ENCODE data around the gene OPRM1.
"Not testable (repeated sequence)": the region's sequence is repeated elsewhere in the genome, so short reads cannot be mapped to it uniquely, and the experiment has no call there.

Gene OPRM1

DNA sequence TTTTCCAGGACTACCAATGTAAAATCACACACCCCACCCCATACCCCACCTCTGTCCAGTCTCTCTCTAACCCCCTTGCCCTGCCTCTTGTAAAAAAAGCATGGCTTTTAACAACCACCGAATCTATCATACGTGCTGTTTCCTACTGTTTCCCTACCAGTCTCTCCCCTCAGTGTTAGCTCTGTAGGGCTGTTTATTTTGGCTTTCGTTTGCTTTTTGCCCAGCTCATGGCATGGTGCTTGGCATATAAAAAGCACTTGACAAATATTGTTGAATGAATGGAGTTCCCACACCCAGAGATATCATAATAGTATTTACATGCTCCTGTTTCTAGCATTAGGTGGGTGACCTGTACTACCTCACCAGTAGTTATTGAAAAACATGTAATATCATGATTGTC is 148.2 kb downstream of the OPRM1 start:
- peaks cover 3% of the 10 kb centered on the region for H3K4me1 Mint-ChIP-seq
- no peak overlapping the region for H3K4me3 Mint-ChIP-seq
- CTCF ChIA-PET: no interaction called here
- peaks cover 2% of the 10 kb centered on the region for H3K9me3 Mint-ChIP-seq
- H3K27ac Mint-ChIP-seq: no peak overlapping the region
- H3K36me3 Mint-ChIP-seq: peaks cover 41% of the 10 kb centered on the region
- DNase-seq: no peak
- no peaks in the 10 kb centered on the region for H3K27me3 Mint-ChIP-seq

DNA sequence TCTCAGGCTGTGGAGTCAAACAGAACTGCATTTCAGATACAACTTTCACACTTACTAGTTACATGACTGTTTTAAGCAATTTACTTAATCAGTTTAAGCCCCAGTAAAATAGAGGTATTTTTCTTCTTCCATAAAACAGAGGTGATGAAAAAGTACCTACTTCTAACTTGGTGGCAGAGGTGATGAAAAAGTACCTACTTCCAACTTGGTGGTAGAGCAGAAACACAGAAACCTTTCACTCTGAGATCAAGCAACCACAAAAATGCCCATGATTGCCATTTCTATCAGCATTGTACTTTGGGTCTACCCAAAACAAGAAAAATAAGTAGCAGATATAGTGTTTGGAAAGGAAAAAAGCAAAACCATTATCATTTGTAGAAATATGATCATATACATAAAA is 148.7 kb downstream of the OPRM1 start:
- Mint-ChIP-seq H3K27me3 (no peaks in the 10 kb centered on the region), H3K9me3 (peaks cover 5% of the 10 kb centered on the region), H3K4me1 (peaks cover 3% of the 10 kb centered on the region), H3K36me3 (peaks cover 42% of the 10 kb centered on the region), H3K4me3 (no peak overlapping the region), H3K27ac (no peak overlapping the region)
- DNase-seq: no peak
- CTCF ChIA-PET: no interaction called here

DNA sequence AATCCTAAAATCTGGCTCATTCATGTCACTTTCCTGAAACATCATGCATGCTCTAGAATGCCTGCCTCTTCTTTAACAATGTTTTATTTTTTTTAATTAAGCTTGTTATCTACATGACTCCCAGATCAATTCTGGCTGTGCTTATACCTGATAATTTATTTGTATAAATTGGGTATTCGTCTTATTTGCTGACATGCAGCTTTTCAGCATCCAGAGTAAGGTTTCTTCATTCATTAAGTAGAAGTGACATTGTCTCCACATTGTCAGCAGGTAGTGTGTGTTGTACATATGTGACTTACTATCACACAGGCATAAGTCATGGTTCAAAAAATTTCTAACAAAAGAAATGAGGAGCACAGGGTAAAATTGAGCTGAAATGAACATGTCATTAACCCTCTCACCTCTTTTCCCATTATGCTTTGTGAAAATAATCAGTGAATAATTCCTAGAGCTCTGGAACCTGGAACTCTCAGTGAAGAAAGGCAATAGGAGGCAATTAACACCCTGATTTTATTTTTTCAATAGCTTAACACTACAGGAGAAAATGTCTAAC is 157.4 kb downstream of the OPRM1 start:
- CTCF ChIA-PET: interaction anchor here (1.1 to 1.3 kb wide), 2 partner anchors 43 to 80 kb away, joined by 3 read pairs; no protein-coding TSS in a partner anchor
- peaks cover 7% of the 10 kb centered on the region for H3K9me3 Mint-ChIP-seq
- no peak overlapping the region for H3K4me3 Mint-ChIP-seq
- H3K36me3 Mint-ChIP-seq: peaks cover 45% of the 10 kb centered on the region
- DNase-seq: no peak
- no peak overlapping the region for H3K27ac Mint-ChIP-seq
- H3K27me3 Mint-ChIP-seq: no peaks in the 10 kb centered on the region
- peaks cover 17% of the 10 kb centered on the region for H3K4me1 Mint-ChIP-seq

DNA sequence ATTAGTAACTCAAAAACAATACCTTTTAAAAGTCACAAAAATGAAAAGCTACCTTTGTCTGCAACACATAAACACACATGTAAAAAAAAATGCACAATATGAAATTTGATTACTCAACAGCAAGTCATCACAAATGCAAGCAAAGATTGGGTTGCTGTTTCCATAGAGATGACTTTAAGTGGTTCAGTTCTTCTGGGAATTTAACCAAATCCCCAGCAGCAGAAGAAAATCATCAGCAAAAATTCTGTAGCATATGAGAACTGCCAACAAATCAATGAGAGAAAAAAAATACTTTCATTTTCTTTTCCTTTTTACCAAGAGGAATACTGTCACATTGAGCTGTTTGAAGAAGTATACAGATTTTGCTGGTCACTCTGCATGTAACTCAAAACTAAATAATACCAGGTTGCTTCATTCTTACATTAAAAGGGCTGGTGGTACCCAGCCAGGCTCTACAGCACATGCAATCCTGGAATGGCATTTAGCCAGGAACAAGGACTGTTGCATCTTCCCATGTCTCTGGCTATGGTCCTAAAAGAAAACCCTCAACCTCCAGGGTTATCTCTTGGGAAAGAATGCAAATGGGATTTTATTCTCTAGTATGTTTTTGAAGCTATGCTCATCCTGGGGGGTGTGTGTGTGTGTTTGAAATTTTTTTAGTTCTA is 158.3 kb downstream of the OPRM1 start:
- CTCF ChIA-PET: interaction anchor here (0.6 to 1.3 kb wide), 3 partner anchors 44 to 80 kb away, joined by 3 read pairs; no protein-coding TSS in a partner anchor
- Mint-ChIP-seq H3K4me3 (no peak overlapping the region), H3K27me3 (no peaks in the 10 kb centered on the region), H3K9me3 (peaks cover 6% of the 10 kb centered on the region), H3K4me1 (peaks cover 17% of the 10 kb centered on the region), H3K36me3 (peaks cover 53% of the 10 kb centered on the region), H3K27ac (peak overlapping the region; percentile 66)
- no peak for DNase-seq

DNA sequence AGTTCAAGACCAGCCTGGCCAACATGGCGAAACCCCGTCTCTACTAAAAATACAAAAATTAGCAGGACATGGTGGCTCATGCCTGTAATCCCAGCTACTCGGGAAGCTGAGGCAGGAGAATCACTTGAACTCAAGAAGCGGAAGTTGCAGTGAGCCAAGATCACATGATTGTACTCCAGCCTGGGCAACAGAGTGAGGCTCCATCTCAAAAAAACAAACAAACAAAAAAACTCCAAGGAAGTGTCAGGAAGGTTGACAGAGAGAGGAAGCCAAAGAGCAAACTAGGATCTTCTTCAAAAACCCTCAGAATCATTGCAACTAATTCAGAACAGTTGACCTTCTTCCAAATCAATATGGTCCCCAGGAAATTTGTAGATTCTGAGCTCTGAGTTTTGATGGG is 162.6 kb downstream of the OPRM1 start:
- not testable (repeated sequence) for H3K9me3 Mint-ChIP-seq, H3K4me3 Mint-ChIP-seq, DNase-seq, H3K27me3 Mint-ChIP-seq, H3K27ac Mint-ChIP-seq
- peaks cover 14% of the 10 kb centered on the region for H3K4me1 Mint-ChIP-seq
- H3K36me3 Mint-ChIP-seq: peaks cover 65% of the 10 kb centered on the region
- CTCF ChIA-PET: interaction anchor here (0.8 kb wide), 1 partner anchor 12 kb away, joined by 3 read pairs; no protein-coding TSS in a partner anchor

DNA sequence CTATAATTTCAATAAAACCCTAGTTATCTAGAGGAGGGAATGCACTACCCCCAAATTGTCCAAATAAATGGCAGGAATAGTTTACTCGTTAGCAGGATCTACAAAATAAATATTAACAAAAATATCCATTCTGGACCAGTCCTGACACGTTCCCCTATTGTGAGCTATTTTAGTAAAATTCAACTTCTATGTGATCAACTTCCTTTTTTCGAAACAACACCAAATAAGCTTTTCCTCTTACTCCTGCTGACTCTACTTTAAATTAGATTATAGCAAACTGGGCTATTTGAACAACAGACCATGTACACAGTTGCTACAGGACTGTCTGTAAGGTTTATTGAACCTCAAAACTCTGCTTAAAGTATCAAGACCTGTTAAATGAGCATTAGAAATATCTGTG is 163.3 kb downstream of the OPRM1 start:
- no peak overlapping the region for H3K4me3 Mint-ChIP-seq
- H3K4me1 Mint-ChIP-seq: peaks cover 9% of the 10 kb centered on the region
- H3K27ac Mint-ChIP-seq: no peak overlapping the region
- DNase-seq: no peak
- H3K36me3 Mint-ChIP-seq: peaks cover 70% of the 10 kb centered on the region
- CTCF ChIA-PET: interaction anchor here (0.8 kb wide), 1 partner anchor 11 kb away, joined by 3 read pairs; no protein-coding TSS in a partner anchor
- no peaks in the 10 kb centered on the region for H3K27me3 Mint-ChIP-seq
- H3K9me3 Mint-ChIP-seq: no peaks in the 10 kb centered on the region

DNA sequence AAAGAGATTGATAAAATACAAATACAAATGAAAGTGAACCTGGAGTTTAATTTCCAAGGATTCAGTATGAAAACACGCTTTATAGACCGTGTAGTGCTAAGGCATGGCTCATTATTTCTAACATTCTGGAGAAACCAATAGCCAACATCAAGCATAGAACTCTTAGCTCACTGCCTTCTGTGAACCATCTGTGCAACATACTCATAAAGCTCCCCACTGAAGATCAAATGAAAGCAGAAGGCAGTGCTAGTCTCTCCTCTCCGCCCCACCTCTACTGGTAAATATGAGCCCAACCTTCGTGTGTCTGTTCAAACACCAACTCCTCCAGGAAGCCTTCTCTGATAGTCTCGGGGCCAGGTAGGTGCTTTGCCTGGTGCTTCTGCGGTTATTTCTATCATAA is 163.9 kb downstream of the OPRM1 start:
- CTCF ChIA-PET: no interaction called here
- Mint-ChIP-seq H3K4me1 (peaks cover 3% of the 10 kb centered on the region), H3K36me3 (peaks cover 75% of the 10 kb centered on the region), H3K4me3 (no peak overlapping the region), H3K27me3 (no peaks in the 10 kb centered on the region), H3K27ac (no peak overlapping the region), H3K9me3 (no peaks in the 10 kb centered on the region)
- DNase-seq: no peak

DNA sequence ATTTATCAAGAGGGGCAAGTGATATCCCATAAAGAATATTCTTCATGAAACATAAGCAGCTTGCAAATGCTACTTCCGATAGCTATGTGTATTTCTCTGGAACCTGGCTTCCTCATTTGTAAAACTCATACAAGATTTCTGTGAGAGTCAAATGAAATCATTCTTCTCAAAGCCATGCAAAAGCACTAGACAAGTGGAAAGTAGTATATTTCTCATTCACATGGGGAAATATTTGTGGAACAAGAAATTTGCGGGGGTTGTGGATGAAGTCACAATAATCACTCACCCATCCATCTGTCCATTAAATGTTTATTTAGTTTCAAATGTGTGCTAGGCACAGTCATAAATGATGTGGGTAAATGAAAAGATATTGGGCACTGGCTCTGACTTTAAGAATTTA is 167.1 kb downstream of the OPRM1 start:
- Mint-ChIP-seq H3K36me3 (peaks cover 71% of the 10 kb centered on the region), H3K27ac (no peak overlapping the region), H3K4me3 (no peak overlapping the region), H3K27me3 (no peaks in the 10 kb centered on the region), H3K4me1 (no peaks in the 10 kb centered on the region), H3K9me3 (no peaks in the 10 kb centered on the region)
- no peak for DNase-seq
- CTCF ChIA-PET: no interaction called here

DNA sequence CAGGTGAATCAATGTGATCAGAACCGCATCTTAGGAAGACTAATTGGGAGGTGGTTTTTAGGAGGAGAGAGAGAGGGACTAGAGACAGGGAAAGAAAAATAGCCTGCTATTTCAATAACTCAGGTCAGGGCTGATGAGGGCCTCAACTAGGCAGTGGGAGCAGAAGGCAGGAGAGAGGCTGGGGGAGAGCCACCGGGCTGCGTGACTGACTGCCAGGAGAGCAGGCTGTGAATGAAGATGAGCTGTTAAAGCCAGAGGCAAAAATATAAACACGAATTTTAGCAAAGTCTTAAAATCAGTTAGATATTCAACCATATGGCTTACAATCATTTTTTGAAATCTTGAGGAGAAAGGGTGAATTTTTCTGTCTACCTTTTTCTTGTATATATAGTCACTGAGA is 168.0 kb downstream of the OPRM1 start:
- Mint-ChIP-seq H3K4me1 (no peaks in the 10 kb centered on the region), H3K4me3 (no peak overlapping the region), H3K9me3 (no peaks in the 10 kb centered on the region), H3K27me3 (no peaks in the 10 kb centered on the region), H3K27ac (no peak overlapping the region), H3K36me3 (peaks cover 69% of the 10 kb centered on the region)
- no peak for DNase-seq
- CTCF ChIA-PET: interaction anchor here (2.8 kb wide), 1 partner anchor 71 kb away, joined by 8 read pairs; no protein-coding TSS in a partner anchor

DNA sequence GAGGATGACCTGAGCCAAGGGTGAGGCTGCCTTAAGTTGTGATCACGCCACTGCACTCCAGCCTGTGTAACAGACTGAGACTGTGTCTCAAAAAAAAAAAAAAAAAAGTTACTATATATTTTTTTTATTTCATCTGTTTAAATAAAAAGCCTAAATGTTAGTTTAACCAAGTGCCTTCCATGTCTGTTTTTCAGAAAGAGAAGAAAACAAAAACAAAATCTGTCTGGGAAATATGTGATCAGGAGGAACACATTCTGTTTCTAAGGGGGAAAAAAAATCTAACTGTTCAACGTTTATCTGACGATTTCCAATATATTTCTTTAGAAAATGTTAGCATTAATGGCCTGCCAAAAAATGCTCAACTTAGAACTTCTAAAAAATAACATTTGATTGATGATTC is 170.5 kb downstream of the OPRM1 start:
- Mint-ChIP-seq H3K9me3 (no peaks in the 10 kb centered on the region), H3K27ac (no peak overlapping the region), H3K27me3 (no peaks in the 10 kb centered on the region), H3K4me1 (no peaks in the 10 kb centered on the region), H3K36me3 (peaks cover 65% of the 10 kb centered on the region), H3K4me3 (no peak overlapping the region)
- CTCF ChIA-PET: interaction anchor here (2.8 kb wide), 1 partner anchor 68 kb away, joined by 8 read pairs; no protein-coding TSS in a partner anchor
- no peak for DNase-seq

DNA sequence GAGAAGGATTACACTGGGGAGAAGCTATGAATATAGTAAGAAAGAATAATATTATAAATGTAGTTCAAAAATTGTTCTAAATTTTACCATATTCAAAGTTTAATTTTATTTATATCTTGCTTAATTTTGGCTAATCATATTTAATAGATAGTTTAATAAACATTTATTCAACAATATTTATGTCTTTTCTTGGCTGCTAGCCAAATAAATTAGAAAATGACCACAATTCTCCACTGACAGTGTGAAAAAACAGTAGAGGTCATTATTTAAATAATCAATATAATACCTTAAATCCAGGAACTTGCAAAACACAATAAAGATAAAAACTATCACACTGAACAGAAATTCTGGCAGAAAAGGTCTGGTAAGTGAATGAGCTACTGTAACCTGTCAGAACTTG is 171.6 kb downstream of the OPRM1 start:
- H3K4me1 Mint-ChIP-seq: no peaks in the 10 kb centered on the region
- DNase-seq: no peak
- peaks cover 59% of the 10 kb centered on the region for H3K36me3 Mint-ChIP-seq
- no peak overlapping the region for H3K27ac Mint-ChIP-seq
- H3K4me3 Mint-ChIP-seq: no peak overlapping the region
- H3K27me3 Mint-ChIP-seq: no peaks in the 10 kb centered on the region
- CTCF ChIA-PET: no interaction called here
- H3K9me3 Mint-ChIP-seq: no peaks in the 10 kb centered on the region

DNA sequence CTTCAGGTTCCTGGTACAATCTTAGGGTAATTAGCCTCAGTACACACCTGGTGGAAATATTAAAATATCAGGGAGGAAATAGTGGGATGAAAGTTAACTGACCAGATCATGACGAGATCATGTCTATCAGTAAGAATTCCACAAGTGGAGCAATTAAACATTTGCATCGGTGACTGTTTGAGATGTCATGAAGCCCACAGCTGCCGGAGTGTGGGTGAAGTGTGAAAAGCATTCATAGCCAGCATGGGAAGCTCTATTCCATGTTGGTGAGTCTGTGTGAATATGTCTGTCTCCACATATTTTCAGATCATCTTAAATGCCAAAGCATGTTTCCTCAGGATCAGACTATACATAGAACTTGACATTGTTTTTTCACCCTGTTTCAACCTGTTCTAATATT is 174.7 kb downstream of the OPRM1 start:
- H3K4me3 Mint-ChIP-seq: no peak overlapping the region
- no peak for DNase-seq
- peaks cover 49% of the 10 kb centered on the region for H3K36me3 Mint-ChIP-seq
- no peaks in the 10 kb centered on the region for H3K9me3 Mint-ChIP-seq
- H3K27me3 Mint-ChIP-seq: no peaks in the 10 kb centered on the region
- H3K4me1 Mint-ChIP-seq: peaks cover 12% of the 10 kb centered on the region
- H3K27ac Mint-ChIP-seq: no peak overlapping the region
- CTCF ChIA-PET: interaction anchor here (0.6 to 1.0 kb wide), 2 partner anchors 9 to 12 kb away, joined by 3 to 4 read pairs; no protein-coding TSS in a partner anchor

DNA sequence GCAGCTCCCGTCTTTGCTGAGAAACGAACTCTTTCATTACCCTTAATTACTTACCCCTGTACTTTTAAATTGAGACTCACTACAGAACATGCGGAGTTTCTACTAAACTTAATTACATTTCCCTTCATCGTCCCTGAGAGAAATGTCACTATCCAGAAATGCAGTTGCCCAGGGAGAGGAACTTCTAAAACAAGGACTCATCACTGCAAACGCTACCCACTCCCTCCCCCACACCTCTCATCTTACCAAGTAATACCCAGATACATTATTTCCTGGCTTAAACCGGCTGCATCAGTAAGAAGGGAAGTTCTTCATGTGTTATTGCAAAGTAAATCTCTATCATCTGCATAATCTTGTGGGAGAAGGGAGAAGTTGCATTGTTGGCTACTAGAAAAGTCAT is 179.3 kb downstream of the OPRM1 start:
- DNase-seq: no peak
- Mint-ChIP-seq H3K4me1 (peaks cover 38% of the 10 kb centered on the region), H3K36me3 (peaks cover 49% of the 10 kb centered on the region), H3K9me3 (no peaks in the 10 kb centered on the region), H3K27me3 (no peaks in the 10 kb centered on the region), H3K27ac (no peak overlapping the region), H3K4me3 (no peak overlapping the region)
- CTCF ChIA-PET: no interaction called here

DNA sequence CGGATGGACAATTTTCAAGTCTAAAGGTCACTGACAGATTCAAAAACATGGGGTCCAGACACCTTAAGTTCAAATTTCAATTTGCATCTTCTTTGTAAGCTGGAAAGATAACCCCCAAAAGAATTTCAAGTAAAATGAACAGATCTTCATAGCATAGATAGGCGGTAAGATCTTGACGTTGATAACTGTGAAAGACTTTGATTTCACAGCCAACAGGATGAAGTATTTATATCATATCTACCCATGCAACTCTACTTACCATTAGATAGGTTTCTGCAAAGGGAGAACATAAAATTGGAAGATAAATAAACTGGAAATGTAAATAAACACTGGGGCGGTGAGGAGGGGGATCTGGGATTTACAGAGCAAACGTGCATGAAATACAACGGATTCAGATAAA is 179.7 kb downstream of the OPRM1 start:
- Mint-ChIP-seq H3K27ac (peak overlapping the region; percentile 15), H3K36me3 (peaks cover 52% of the 10 kb centered on the region), H3K4me1 (peaks cover 39% of the 10 kb centered on the region), H3K4me3 (no peak overlapping the region), H3K9me3 (no peaks in the 10 kb centered on the region), H3K27me3 (no peaks in the 10 kb centered on the region)
- no peak for DNase-seq
- CTCF ChIA-PET: no interaction called here

DNA sequence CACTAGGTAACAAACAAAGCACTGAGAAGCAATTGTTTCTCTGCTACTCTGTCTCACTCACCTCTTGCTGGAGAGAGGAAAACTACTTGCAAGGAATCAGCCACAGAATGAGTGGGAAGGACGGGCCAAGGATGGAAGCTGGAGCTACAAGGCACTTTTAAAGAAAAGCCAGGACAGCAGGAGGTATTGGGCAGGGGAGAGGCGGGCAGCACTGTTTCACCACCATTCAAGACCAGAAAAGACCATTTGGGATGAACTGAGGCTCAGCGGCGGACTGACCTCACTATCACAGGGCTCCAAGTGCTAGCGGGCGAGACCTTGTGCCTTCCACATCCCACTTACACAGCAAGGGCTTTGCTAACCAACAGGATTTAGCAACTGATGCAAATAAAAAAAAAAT is 180.2 kb downstream of the OPRM1 start:
- H3K27ac Mint-ChIP-seq: peak overlapping the region; percentile 15
- no peak for DNase-seq
- no peaks in the 10 kb centered on the region for H3K27me3 Mint-ChIP-seq
- no peaks in the 10 kb centered on the region for H3K9me3 Mint-ChIP-seq
- H3K4me3 Mint-ChIP-seq: no peak overlapping the region
- CTCF ChIA-PET: interaction anchor here (0.6 kb wide), 1 partner anchor 80 kb away, joined by 3 read pairs; no protein-coding TSS in a partner anchor
- peaks cover 43% of the 10 kb centered on the region for H3K4me1 Mint-ChIP-seq
- peaks cover 49% of the 10 kb centered on the region for H3K36me3 Mint-ChIP-seq
